ENCODE results near the gene KCNQ5.
"Not testable (repeated sequence)": the region's sequence is repeated elsewhere in the genome, so short reads cannot be mapped to it uniquely, and the experiment has no call there.

KCNQ5 gene

DNA sequence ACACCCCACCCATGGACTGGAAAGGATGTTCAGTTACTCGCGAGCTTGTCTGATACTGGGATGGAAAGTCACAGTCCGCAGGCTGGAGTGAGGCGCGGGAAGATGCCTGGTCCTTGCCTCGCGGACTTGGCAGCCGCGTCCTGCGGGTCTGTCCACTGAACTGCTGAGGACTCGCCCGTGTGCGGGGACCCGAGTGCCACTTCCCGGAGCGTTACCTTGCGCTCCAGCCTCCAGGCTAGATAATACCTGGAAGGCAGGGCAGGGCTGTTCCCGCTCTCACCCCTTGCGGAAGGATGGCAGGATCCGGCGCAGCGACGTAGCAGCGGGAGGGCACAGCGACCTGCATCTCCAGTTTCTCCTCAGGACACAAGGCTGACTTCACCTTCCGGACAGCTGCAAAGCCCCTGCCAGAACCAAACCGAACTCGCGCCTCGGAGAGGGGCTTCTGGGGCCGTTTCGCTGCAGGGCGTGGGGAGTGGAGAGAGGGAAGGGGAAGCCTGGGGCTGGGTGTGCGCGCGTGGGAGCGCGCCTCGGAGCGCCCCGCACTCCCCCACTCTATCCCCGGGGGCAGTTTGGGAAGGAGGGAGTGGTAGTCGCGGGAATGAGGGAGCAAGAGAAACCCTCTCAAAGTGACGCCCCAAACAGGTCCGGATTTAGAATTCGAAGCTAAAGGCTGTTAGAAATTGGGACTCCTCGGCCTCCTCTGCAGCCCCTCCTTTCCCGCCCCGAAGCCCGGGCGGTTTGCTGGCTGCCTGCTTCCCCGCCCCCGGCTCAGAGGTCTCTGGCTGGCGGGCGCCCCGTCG is at the start of gene KCNQ5:
Gene KCNQ5 (plus strand): TSS at position 774 of the 803 bp plus-strand sequence.
- DNase-seq: no peak

- no peak for DNase-seq
Measured at GRCh38 chr6:72579865-72580264, 42.0 kb upstream of the KCNQ5 start.

DNA sequence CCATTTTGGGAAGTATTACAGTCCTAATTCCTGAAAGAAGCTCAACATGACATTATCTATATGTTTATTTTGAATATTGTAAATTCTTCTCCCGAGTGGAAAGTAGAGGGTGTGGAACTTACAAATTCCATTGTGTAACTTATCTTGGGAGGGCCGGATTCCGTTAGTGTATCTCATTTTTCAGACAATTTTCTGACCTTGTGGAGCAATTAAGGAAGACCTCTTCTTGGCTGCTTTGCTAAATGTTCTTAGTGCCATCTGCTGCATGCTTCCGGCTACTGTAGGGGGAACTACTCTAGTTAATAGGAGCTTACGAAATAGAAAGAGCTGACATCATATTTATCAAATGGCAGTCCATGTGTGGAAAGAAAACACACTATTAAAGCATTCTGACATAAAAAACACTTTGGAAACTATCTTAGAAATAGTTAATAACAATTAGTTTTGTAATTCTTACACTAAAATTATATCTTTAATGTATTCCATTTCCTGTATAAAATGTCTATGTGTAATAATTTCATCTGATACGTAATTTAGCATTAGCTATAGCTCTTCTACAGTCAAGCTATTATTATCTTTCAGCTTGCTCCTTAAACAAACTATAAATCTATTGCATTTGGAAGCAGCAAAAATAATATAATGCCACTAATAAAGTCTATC is 41.5 kb upstream of the KCNQ5 start:
- peak; percentile 54 for DNase-seq

- not testable (repeated sequence) for DNase-seq
Measured at GRCh38 chr6:72580950-72581349, 40.9 kb upstream of the KCNQ5 start.

GRCh38 chr6:72588155-72588554 is 33.7 kb upstream of the KCNQ5 start:
- no peak for DNase-seq

DNA sequence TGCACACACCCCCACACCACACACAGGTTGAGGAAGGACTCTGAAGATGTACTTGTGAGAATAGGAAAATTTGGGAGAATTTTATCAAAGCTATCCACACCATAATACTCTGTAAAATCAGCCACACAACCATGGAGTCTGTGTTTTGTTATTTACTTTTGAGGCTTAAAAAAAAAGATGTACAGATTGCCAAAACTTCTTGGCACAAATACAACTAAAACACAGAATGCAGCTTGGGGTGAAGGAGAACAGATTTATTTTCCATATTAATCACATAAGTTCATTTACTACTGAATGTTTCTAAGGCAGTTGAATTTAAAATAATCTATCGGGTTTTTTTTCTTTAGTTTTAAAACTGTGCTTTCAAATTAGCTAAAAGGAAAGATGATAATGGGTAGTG is 32.8 kb upstream of the KCNQ5 start:
- no peak for DNase-seq

- DNase-seq: no peak
Measured at GRCh38 chr6:72595812-72596211, 26.1 kb upstream of the KCNQ5 start.

GRCh38 chr6:72616406-72617015 is 5.4 kb upstream of the KCNQ5 start:
- no peak for DNase-seq

- DNase-seq: no peak
Measured at GRCh38 chr6:72617721-72618120, 4.1 kb upstream of the KCNQ5 start.

GRCh38 chr6:72619883-72620696 is 1.8 kb upstream of the KCNQ5 start:
- no peak for DNase-seq

DNA sequence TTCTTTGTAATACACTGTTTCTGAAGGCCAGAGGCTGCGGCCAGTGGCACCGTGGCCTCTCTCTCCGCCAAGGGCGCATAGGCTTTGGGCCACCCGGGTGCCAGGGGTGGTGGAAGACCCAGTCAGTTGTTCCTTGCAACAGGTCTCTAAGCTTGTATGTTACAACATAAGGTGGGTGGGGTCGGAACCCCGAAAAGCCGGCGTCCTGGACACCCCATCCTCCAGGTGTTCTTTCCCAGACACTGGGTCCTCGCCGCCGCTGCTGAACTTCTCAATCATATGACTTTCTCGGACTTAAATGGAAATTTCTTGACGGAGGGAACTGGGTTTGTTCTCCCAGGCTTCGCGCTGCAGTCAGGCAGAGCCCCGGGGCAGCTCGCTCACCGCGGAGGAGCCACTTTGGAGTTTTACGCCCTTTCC is 983 bp upstream of the KCNQ5 start:
- DNase-seq: no peak

DNA sequence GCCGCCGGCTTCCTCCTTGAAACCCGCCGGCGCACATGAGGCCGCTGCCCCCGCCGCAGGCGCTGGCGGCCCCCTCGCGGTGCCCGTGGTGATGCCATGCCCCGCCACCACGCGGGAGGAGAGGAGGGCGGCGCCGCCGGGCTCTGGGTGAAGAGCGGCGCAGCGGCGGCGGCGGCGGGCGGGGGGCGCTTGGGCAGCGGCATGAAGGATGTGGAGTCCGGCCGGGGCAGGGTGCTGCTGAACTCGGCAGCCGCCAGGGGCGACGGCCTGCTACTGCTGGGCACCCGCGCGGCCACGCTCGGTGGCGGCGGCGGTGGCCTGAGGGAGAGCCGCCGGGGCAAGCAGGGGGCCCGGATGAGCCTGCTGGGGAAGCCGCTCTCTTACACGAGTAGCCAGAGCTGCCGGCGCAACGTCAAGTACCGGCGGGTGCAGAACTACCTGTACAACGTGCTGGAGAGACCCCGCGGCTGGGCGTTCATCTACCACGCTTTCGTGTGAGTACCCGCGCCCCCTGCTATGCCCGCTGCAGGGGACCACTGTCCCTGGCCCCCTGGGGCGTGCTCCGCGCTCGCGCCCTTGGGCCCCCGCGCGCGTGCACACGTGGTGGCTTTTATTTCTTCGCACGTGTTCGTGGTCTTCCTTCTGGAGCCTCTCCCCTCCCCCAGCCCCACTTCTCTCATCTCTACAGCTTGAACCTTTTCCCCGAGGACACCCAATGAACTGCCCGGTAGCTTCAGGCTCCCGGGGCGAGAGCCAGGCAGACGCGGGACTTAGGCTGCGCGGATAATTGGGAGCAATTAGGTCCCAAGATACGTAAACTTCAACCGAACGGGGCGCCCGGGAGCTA is 453 bp downstream of the KCNQ5 start:
- peak; percentile 72 for DNase-seq

DNA sequence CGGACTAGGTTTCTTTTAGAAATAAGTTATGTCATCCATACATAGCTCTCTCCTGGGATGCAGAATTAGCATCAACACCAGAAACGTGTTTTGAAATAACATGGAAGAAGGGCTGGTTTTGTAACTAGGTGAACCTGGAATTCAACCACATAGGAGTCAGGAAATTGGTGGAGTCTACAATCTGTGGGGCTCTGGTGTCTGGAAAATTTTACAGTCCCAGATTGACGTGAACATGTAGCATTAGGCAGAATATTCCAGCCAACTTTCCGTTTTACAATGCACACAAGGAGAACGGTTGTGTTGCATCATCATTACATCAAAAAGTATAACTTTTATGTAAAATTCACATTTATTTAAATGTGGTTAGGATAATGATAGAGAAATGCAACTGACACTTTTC is 1.9 kb downstream of the KCNQ5 start:
- DNase-seq: no peak

- DNase-seq: no peak
Measured at GRCh38 chr6:72624557-72625160, 2.8 kb downstream of the KCNQ5 start.

GRCh38 chr6:72626126-72626525 is 4.3 kb downstream of the KCNQ5 start:
- no peak for DNase-seq

DNA sequence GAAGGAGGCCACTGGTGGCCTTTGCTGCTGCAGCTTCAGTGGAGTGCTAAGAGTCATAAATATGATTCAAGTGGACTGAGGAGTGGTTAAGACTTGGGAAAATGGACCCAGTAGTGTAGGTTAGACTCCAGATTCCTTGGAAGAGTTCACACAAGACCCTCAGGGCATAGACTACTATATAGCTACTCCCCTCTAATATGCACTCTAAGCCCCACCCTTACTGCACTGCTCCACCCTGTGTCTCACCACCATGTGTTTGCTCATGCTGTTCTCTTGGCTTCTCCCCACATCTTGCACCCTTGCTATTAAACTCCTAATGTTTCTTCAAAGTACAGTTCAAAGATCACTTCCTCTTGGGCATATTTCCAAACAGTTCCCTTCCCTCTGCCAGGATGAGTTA is 5.7 kb downstream of the KCNQ5 start:
- no peak for DNase-seq

DNA sequence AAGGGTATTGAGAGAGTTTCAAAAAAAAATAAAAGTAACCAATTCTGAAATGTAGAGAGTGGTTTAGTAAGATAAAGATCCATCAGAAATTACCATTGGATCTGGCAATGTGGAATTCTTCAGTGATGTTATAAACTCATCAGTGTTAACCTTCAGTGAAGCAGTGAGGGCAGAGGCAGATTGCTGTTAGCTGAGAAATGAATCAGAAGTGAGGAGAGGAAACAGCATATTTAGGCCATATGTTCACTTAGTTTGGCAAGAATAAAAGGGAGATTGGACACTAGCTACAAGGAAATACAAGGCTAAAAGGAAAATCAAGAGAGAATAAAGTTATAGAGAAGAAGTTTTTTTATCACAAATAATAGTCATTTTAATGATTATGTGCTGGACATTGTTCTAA is 9.6 kb downstream of the KCNQ5 start:
- no peak for DNase-seq

DNA sequence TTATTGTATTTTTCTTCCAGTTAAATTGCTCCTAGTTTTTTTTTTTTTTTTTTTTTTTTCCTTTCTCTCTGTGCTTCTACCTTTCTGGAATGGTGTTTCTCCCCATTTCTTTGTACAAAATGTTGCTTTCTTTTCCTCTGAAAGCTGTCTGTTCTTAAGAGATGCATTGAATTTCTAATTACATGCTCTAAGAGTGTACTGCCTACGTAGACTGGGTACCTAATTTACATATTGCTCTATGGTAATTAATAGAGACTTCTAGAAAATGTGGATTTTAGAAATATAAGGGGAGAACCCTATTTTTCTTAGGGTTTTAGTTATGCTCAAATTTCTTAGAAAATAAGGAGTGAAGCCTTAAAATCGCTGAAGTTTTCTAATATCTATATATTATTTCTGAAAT is 13.8 kb downstream of the KCNQ5 start:
- no peak for DNase-seq

DNA sequence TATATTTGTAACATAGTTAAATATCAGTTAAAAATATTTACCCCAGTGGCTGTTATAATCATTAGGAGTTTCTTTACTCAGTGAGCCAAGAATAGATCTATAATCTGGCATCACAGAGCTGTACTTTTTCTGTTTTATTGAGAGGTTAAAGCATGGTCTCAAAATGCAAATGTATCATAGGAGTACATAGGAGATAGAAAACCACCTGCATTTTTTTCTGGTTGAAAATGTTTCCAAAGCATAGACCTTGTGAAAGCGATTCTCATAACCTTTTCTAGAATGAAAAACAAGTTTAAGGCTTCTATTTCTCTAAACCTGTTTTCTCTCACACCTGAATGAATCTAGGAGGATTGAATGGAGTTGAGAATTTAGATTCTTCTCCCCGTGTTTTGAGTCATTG is 14.4 kb downstream of the KCNQ5 start:
- no peak for DNase-seq

- no peak for DNase-seq
Measured at GRCh38 chr6:72636786-72637185, 14.9 kb downstream of the KCNQ5 start.

DNA sequence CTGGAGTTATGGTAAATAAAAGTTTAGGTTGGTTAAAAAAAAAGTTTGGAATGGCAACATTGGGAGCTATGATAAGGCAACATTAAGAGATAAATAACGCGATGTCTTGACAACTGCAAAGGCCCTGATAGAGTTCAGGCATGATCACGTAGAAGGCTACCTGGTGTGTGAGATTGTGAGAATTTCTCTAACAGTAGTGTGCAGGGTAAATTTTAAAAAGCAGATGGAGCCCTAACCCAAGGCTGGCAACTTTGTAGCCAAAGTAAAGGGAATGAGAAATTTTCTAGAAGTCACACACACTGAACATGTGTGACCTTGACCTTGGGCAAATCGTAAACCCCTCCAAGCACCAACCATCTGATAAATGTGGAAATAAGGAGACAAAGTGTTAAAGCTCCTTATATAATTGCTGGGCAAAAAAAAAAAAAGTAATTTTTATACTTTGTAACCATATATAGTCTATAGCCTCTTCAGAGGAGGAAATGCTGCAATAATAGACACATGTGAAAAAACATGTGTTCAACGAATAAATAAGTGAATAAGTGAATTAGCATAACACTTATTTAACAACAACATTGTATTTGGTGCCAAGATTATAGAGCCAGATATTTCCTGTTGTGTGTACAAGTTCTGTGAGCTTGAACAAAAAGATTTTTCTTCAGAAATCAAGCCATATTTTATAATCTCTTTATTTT is 18.2 kb downstream of the KCNQ5 start:
- DNase-seq: no peak

Data from COR-L47 (cell line).